ENCODE results near the gene PRKAB2.
"Not testable (repeated sequence)": the region's sequence is repeated elsewhere in the genome, so short reads cannot be mapped to it uniquely, and the experiment has no call there.

The PRKAB2 gene

DNA sequence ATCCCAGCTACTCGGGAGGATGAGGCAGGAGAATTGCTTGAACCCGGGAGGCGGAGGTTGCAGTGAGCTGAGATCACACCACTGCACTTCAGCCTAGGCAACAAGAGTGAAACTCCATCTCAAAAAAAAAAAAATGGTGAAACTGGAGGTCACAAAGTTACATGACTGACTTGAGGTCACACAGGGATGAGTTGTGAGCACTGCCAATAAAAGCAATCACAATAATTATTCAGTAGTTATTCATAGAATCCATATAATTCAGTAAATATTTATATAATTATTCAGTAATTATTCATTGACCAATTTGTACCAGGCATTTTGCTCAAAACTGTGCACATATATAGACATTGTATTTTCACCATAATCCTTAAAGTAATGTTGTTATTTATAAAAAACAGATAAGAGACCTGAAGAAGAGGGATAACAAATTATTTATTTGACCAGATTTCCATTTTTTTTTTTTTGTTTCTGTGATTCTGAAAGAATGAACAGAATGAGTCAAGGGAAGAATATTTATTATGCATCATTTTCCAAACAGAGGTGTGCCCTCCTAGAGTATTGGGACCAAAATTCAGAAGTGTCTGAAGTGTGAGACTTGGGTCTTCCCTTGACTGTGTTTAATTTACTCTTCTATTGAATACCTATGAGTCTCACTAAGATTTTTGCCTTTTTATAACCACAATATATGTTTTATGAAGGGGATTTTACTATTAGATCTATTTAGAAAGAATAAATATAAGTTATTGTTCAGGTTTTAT is 43.0 kb downstream of the PRKAB2 start:
- TF ChIP-seq, protein P1, sequence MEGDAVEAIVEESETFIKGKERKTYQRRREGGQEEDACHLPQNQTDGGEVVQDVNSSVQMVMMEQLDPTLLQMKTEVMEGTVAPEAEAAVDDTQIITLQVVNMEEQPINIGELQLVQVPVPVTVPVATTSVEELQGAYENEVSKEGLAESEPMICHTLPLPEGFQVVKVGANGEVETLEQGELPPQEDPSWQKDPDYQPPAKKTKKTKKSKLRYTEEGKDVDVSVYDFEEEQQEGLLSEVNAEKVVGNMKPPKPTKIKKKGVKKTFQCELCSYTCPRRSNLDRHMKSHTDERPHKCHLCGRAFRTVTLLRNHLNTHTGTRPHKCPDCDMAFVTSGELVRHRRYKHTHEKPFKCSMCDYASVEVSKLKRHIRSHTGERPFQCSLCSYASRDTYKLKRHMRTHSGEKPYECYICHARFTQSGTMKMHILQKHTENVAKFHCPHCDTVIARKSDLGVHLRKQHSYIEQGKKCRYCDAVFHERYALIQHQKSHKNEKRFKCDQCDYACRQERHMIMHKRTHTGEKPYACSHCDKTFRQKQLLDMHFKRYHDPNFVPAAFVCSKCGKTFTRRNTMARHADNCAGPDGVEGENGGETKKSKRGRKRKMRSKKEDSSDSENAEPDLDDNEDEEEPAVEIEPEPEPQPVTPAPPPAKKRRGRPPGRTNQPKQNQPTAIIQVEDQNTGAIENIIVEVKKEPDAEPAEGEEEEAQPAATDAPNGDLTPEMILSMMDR (IDR thresholded peaks at IDR 0.05; ENCODE audit: borderline replicate concordance, insufficient read depth, low read depth, low read length), result no peak

DNA sequence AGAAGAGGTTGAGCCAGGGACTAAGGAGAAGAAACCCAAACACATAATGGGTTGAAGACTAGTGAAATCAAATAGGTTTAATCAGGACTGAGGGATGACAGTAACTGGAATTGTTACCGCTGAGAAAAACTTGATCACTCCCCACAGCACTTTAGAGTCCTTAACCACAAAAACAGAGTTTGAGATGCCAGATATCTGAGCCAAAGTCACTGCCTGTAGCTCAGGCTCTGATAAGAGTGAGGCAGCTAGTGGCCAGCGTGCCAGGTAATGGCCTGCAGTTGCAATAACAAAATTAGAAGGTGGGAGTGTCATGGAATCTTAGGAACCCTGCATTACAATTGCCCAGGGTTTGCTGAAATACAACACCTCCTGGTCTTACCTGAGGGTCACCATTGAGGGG is 48.0 kb downstream of the PRKAB2 start:
- TF ChIP-seq, protein P1 (IDR thresholded peaks at IDR 0.05; ENCODE audit: borderline replicate concordance, insufficient read depth, low read depth, low read length), result no peak
- no peak overlapping the region for H3K4me3 ChIP-seq (ENCODE audit: low read depth, low read length)

More for the DNA sequence above, 43.0 kb downstream of the PRKAB2 start:
- no peak overlapping the region for H3K4me3 ChIP-seq (ENCODE audit: low read depth, low read length)

DNA sequence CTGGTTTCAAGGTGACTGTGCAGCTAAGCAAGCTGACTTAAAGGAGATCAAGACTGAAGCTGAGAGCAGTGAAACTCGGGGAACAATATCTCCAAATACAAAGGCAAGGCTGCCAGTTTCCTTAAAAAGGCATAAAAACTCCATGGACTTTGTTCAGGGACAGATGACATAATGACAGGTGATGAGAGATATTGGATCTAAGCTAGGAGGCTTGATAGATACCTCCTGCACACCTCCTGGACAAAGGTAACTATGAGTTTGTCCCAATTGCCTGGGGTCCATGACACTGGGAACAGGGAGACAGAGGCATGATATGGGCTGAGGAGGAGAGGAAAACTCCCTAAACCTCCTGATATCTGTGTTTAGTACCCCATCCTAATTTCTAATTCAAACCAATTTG is 55.2 kb downstream of the PRKAB2 start:
- H3K4me3 ChIP-seq (ENCODE audit: low read depth, low read length), result no peak overlapping the region
- TF ChIP-seq, protein P1 (IDR thresholded peaks at IDR 0.05; ENCODE audit: borderline replicate concordance, insufficient read depth, low read depth, low read length), result no peak

DNA sequence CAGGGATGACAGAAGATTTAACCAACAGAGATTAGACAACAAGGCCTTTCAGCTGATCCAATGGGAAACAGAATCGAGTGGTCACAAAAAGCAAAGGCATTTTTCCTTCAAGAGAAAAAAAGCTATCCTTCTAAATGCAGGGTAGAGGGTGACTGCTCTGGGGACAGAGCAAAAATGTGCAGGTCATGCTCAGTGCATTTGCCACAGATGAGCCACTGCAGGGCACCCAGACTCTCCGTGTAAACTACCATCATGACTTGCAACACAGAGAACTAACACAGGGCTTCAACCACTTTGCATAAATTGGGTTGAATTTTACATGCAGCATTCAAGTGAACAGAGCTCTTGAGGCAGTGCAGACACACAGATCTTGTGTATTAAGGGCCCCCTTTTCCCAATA is 56.8 kb downstream of the PRKAB2 start:
- TF ChIP-seq, protein P1 (IDR thresholded peaks at IDR 0.05; ENCODE audit: borderline replicate concordance, insufficient read depth, low read depth, low read length), result no peak

DNA sequence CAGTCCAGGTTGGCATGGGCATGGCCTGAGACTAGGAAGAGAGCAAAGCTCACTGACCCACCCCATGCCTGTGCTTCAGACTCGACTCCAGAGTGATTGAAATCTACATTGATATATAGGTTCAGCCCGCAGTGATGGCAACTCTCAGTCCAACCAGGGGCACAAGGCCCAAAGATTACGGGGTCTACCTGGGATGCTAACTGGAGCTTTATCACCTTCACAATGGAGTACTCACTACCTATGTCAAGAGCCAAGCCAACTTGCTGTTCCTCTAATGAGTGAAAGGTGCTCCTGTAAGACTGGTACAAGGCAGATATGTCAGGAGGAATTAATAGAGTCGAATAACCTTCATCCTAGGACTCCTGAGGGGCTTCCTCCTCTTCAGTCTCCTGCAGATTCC is 57.2 kb downstream of the PRKAB2 start:
- not testable (repeated sequence) for H3K4me3 ChIP-seq (ENCODE audit: low read depth, low read length)

More for the DNA sequence above, 56.8 kb downstream of the PRKAB2 start:
- no peak overlapping the region for H3K4me3 ChIP-seq (ENCODE audit: low read depth, low read length)

DNA sequence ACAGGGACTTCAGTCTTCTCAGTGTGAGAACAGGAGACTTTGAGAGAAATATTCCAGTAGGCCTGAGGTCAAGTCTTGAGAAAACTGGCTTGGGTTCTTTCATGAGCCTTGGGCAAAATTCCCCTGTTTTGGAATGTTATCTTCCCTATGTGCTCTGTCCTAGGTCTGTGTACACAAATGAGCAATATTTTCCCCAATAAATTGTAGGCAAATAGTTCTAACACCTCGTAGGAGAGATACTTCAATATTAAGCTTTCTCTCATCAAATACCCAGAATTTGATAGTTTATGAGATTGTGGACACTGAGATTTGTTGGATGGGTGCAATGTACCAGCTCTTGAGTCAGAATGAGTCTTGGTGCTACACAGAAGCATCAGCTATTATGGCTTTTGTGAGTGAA is 57.9 kb downstream of the PRKAB2 start:
- not testable (repeated sequence) for H3K4me3 ChIP-seq (ENCODE audit: low read depth, low read length)

DNA sequence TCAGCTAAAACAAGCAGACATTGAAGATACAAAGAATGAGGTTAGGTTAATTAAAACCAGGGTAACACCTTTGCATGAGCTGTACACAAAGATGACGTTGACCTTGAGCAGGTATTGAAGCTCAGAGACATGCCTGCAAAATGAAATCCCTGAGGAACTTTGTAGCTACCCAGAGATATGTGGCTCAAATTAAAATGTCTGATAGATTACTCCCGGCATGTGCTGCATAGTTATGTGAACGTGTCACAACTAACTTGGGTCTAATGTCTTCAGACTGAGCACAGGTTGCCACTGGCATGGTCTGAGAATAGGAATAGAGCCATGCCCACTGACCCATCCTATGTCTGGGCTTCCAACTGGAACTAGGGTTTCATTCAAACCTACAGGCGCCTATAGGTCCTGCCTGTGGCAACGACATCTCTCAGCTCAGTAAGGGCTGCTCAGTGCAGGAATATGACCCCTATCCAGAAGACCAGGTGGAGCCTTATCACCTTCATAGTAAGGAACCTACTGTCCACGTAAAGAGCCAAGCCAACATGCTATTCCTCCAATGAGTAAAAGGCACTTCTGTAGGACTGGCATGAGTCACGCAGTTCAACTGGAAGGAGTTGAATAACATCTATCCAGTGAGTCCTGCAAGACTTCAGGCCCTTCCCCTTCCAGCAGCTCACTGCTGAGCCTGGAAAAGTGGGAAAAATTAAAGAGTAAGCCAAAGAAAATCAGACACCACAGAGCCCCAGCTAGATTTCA is 60.7 kb downstream of the PRKAB2 start:
- TF ChIP-seq, protein P1 (IDR thresholded peaks at IDR 0.05; ENCODE audit: borderline replicate concordance, insufficient read depth, low read depth, low read length), result no peak
- H3K4me3 ChIP-seq (ENCODE audit: low read depth, low read length), result no peak overlapping the region

DNA sequence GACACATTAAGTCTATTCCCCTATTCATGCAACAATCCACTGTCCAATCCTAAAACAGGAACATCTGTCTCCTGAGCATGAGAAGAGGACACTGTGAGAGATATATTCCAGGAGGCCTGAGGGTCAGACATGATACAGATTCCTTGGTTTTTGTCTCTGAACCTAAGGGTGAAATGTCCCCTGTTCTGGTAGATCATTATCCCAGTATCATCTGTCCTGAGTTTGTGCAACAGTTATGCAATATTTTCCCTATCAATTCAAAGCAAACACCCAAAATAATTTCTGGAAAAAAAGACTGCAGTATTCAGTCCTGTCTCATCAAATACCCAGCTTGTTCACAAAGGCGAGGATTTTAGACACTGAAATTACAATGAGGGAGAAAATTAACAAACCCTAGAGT is 61.4 kb downstream of the PRKAB2 start:
- TF ChIP-seq, protein P1 (IDR thresholded peaks at IDR 0.05; ENCODE audit: borderline replicate concordance, insufficient read depth, low read depth, low read length), result no peak

More for the DNA sequence above, 61.4 kb downstream of the PRKAB2 start:
- H3K4me3 ChIP-seq (ENCODE audit: low read depth, low read length), result no peak overlapping the region
